Loucy (cell line): ENCODE measurements around the gene TPRX2.

ENCODE experiments used
- CTCF ChIP-seq: fragments of 200-600 bp; sonication (generic); conservative IDR thresholded peaks from 2 replicates; pipeline ENCODE4 v1.5.1; 2014; ENCODE audit warnings: mild to moderate bottlenecking, antibody characterized with exemption, low read length
- EZH2phosphoT487 ChIP-seq: fragments of 200-600 bp; IDR thresholded peaks from 2 replicates; pipeline ENCODE4 v1.6.1; 2018; ENCODE audit warnings: antibody characterized with exemption, mild to moderate bottlenecking, moderate library complexity, borderline replicate concordance

- TF ChIP-seq CTCF (no peak), EZH2phosphoT487 (no peak)
Observed at GRCh38 chr19:47896773-47897172, 37.7 kb downstream of the TPRX2 start.
